Ishikawa (cell line): ENCODE measurements around the gene DENND1A.

Experiments
- CEBPB ChIP-seq: IDR thresholded peaks from 2 replicates; pipeline ENCODE4 v1.6.1; 2012
- CREB1 ChIP-seq: IDR thresholded peaks from 2 replicates; pipeline ENCODE4 v1.6.1; 2012; ENCODE audit warnings: low read depth
- EGR1 ChIP-seq: IDR thresholded peaks from 2 replicates; pipeline ENCODE4 v1.6.1; 2012
- EP300 ChIP-seq: IDR thresholded peaks from 2 replicates; pipeline ENCODE4 v1.6.1; 2012; ENCODE audit warnings: borderline replicate concordance
- FOXM1 ChIP-seq: IDR thresholded peaks from 2 replicates; pipeline ENCODE4 v1.6.1; 2012; ENCODE audit warnings: low read depth, borderline replicate concordance
- MAX ChIP-seq: IDR thresholded peaks from 2 replicates; pipeline ENCODE4 v1.6.1; 2012
- NFIC ChIP-seq: IDR thresholded peaks from 2 replicates; pipeline ENCODE4 v1.6.1; 2012
- RAD21 ChIP-seq: IDR thresholded peaks from 2 replicates; pipeline ENCODE4 v1.6.1; 2012; ENCODE audit warnings: low read depth
- REST ChIP-seq: IDR thresholded peaks from 2 replicates; pipeline ENCODE4 v1.6.1; 2012; ENCODE audit warnings: low read depth, mild to moderate bottlenecking
- TAF1 ChIP-seq: IDR thresholded peaks from 2 replicates; pipeline ENCODE4 v1.6.1; 2012; ENCODE audit warnings: low read depth, mild to moderate bottlenecking
- TCF12 ChIP-seq: IDR thresholded peaks from 2 replicates; pipeline ENCODE4 v1.6.1; 2012; ENCODE audit warnings: low read depth
- TEAD4 ChIP-seq: IDR thresholded peaks from 2 replicates; pipeline ENCODE4 v1.6.1; 2012
- USF1 ChIP-seq: IDR thresholded peaks from 2 replicates; pipeline ENCODE4 v1.6.1; 2012
- YY1 ChIP-seq: IDR thresholded peaks from 2 replicates; pipeline ENCODE4 v1.6.1; 2012; ENCODE audit warnings: low read depth
- ZBTB7A ChIP-seq: IDR thresholded peaks from 2 replicates; pipeline ENCODE4 v1.6.1; 2012; ENCODE audit warnings: low read depth

The DENND1A gene

DNA sequence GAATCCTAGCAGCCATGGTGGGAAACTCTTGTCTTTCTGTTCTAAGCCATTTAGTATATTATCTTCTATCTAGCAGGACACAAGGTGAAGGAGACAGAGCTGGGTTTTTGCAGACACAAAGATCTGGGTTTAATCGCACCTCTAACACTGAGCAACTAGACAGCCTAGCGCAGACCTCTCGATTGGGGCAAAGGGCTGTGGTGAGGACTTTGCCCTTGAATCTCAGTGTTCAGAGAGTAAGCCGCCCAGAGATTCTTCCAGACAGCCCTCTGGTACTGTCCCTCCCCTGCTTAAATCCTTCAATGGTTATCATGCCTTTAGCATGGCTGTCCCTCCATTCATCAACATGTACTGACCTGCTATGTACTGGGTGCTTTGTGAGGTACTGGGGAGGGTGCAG lies 445.8 kb downstream of the DENND1A start:
- no peak for TF ChIP-seq ZBTB7A
- TF ChIP-seq CREB1: no peak
- TF ChIP-seq EGR1: no peak
- no peak for TF ChIP-seq CEBPB
- TF ChIP-seq EP300: no peak

DNA sequence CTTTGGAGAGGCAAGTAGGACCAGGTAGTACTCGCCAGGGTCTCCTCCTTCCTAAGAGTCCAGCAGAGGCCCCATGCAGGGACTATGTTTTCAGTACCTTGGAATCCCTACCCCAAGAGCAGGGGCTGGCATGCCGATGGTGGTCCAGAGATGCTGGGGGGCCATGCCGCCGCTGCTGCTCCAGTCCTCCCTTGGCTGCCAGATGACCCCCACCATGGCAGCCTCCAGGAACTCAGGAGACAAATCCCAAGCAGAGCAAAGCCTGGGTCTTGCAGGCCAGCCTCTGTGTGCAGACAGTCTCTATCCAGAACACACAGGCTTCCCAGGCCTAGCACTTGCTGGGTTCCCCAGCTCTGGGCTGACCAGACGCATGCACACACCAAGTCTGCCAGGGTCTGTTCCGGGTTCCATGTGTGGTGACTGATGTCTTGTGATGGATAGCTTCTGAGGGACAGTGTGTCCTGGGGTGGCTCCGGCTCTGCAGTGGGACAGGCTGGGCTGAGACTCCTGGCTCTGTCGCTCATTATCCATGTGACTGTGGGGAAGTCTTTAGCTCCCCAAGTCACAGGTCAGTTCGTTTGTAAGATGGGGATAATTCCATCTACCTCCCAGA lies 446.6 kb downstream of the DENND1A start:
- TF ChIP-seq EGR1 (no peak), NFIC (no peak), RAD21 (no peak), USF1 (no peak), CREB1 (no peak), TEAD4 (no peak), TCF12 (no peak), REST (no peak), CEBPB (no peak), EP300 (no peak), YY1 (no peak)

DNA sequence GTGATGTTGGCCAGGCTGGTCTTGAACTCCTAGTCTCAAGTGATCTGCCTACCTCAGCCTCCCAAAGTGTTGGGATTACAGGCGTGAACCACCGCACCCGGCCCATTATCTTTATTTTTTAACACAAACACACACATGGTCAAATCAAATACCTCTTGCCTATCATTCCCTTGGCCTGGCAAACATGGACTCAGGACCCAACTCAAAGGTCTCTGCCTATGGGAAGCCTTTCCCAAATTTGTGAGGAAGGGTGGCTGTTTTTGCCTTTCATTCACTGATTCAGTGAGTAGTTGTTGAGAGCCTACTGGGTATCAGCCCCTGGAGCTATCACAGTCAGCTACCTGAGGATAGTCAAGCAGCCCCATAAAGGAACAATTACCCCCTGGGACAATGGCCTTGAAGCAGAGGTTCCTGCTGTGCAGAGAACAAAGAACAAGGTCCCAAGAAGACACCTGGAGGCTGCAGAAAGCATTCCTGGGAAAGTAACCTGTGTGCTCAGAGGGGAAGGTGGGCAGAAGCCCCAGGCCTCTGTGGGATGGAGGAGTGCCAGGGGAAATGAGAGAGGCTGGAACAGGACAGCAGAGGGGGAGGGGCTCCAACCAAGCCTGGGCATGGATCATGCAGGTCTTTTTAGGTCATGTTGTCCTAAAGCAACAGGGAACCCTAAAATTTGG lies 447.5 kb downstream of the DENND1A start:
- TF ChIP-seq EP300 (no peak), TCF12 (0 out of 2 replicates have a peak, but pooled peaks have one; percentile 31), ZBTB7A (peak; percentile 33; the same call in 1 of the 2 replicates), TEAD4 (no peak)

GRCh38 chr9:123481209-123481865 lies 448.6 kb downstream of the DENND1A start:
- no peak for TF ChIP-seq TCF12
- no peak for TF ChIP-seq REST
- no peak for TF ChIP-seq ZBTB7A

GRCh38 chr9:123480791-123481190 lies 449.1 kb downstream of the DENND1A start:
- TF ChIP-seq CREB1 (no peak), CEBPB (no peak), EGR1 (no peak), NFIC (no peak), YY1 (no peak), TAF1 (no peak), TCF12 (no peak), REST (no peak), TEAD4 (no peak), USF1 (no peak), EP300 (no peak), FOXM1 (no peak), ZBTB7A (no peak), RAD21 (no peak), MAX (no peak)
